Measurements from ENCODE around the gene XG. TPM values are rescaled to one million over a fixed set of nuclear protein-coding genes. Genes with fewer than 3 reads are reported as not detected.

Gene XG
- total and polyA plus RNA-seq, 2 of the 8 experiments (the other 6 are each of a cell fraction or from before 2014, with no cell fraction given), result 0.33 to 0.78 TPM

DNA sequence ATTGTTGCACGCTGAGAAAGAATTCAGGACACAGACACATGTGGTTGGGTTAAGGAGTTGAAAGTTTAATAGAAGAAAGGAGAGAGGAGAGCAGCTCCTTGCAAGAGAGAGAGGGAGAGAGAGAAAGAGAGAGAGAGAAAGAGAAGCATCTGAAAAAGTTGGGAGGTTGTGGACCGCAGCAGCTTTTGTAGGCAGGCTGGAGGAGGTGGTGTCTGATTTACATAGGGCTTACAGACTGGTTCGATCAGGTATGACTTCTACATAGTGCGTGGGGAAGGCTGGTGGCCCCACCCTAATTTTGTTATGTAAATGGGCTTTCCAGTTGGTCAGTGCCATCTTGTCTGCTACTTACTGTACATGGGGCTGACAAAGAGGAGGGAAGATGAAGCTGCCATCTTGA lies 49.4 kb downstream of the XG start:
- POLR2A ChIA-PET (ENCODE audit: partially characterized antibody), result interaction anchor here (0.8 to 2.9 kb wide), 3 partner anchors 8 to 11 kb away, joined by 3 to 10 read pairs (median 3); no protein-coding TSS in a partner anchor
- Histone ChIP-seq H2BK20ac (ENCODE audit: low read length) (no peak overlapping the region), H3K9ac (replicated peaks in 1 of 4; ENCODE audit: extremely low read depth in 1 of 4, low read depth in 3 of 4, low read length in 3 of 4) (peak overlapping the region in 3 of 4 experiments; percentile 20 to 77 (median 43); a peak in 5 of 7 replicates)

More for the DNA sequence above, 49.4 kb downstream of the XG start:
- H3K14ac ChIP-seq (ENCODE audit: insufficient read length), result no peak overlapping the region
- no peak for FAIRE-seq
- H3K18ac ChIP-seq (ENCODE audit: extremely low read depth, low read length), result peak overlapping the region; percentile 93
- H3K79me1 ChIP-seq (ENCODE audit: low read depth, low read length), result no peaks in the 10 kb centered on the region
- H4K91ac ChIP-seq (replicated peaks; ENCODE audit: insufficient read length, low read length), result peak overlapping the region; percentile 91
- peak overlapping the region; percentile 89 for H3K27ac ChIP-seq (ENCODE audit: low read depth, low read length)
- peak; percentile 77 for TF ChIP-seq TBP (IDR thresholded peaks at IDR 0.05; ENCODE audit: low read depth, low read length)
- no peak for TF ChIP-seq POU5F1 (IDR thresholded peaks at IDR 0.05; ENCODE audit: low read depth, low read length)
- TF ChIP-seq POLR2A (IDR thresholded peaks at IDR 0.05; ENCODE audit: control extremely low read depth in 1 of 2, low read depth in 2 of 2, low read length in 2 of 2), result peak; percentile 6 to 20; a peak in 1 of 3 replicates
- peak overlapping the region; percentile 1 to 57 (median 22); a peak in 6 of 8 replicates for H3K4me3 ChIP-seq (ENCODE audit: extremely low read depth in 1 of 4, insufficient read depth in 2 of 4, low read depth in 3 of 4, low read length in 4 of 4)
- no peaks in the 10 kb centered on the region for H3K23me2 ChIP-seq (ENCODE audit: low read depth, low read length)
- H3K27me3 ChIP-seq (replicated peaks in 1 of 4; ENCODE audit: control insufficient read depth in 3 of 4, extremely low read depth in 1 of 4, insufficient read depth in 3 of 4, low read length in 3 of 4), result no peaks in the 10 kb centered on the region
- peaks cover 0 to 13% (median 7%) of the 10 kb centered on the region in 4 experiments; a peak in 4 of 7 replicates for H3K4me1 ChIP-seq (replicated peaks in 1 of 4; ENCODE audit: control insufficient read depth in 3 of 4, insufficient read depth in 4 of 4, low read length in 3 of 4)
- H3K79me2 ChIP-seq (ENCODE audit: control insufficient read depth in 1 of 2, insufficient read depth in 2 of 2, low read length in 2 of 2), result no peaks in the 10 kb centered on the region
- no peaks in the 10 kb centered on the region for H3K36me3 ChIP-seq (ENCODE audit: control insufficient read depth in 2 of 4, insufficient read depth in 4 of 4, low read length in 3 of 4)
- peak overlapping the region; percentile 61 to 91 for H3K4me2 ChIP-seq (ENCODE audit: insufficient read depth in 1 of 2, low read depth in 2 of 2, low read length in 2 of 2)
- CTCF ChIA-PET (ENCODE audit: partially characterized antibody), result interaction anchor here (1.3 kb wide), 1 partner anchor 18 kb away, joined by 4 read pairs; no protein-coding TSS in a partner anchor
- H2BK12ac ChIP-seq (ENCODE audit: low read depth, low read length), result peak overlapping the region; percentile 92
- WGBS, 2 experiments (ENCODE audit: extremely low coverage in 1 of 2, insufficient coverage in 1 of 2, insufficient read length in 1 of 2, insufficient replicate concordance in 2 of 2, low coverage in 1 of 2, low lambda C conversion rate in 2 of 2, missing lambda C conversion rate in 1 of 2), result 39% methylated on average over 4 of the region's 4 CpGs; no CpG with 5 or more reads in 1 of the 2 experiments
- no peak overlapping the region for H3K23ac ChIP-seq (ENCODE audit: insufficient read length)
- H2BK120ac ChIP-seq (replicated peaks; ENCODE audit: low read depth, low read length), result peak overlapping the region; percentile 87
- 0 out of 2 replicates have a peak overlapping the region, but pooled peaks have one; percentile 75 for H2AK5ac ChIP-seq (ENCODE audit: low read depth, low read length)
- no peak overlapping the region for H3K56ac ChIP-seq (replicated peaks; ENCODE audit: insufficient read length, low read depth, low read length)
- DNase-seq (ENCODE audit: low read depth in 1 of 2, low spot score in 2 of 2), result no peak
- H4K5ac ChIP-seq (ENCODE audit: insufficient read length, low read depth, low read length), result peak overlapping the region; percentile 82
- H2BK5ac ChIP-seq (ENCODE audit: low read depth, low read length), result peak overlapping the region; percentile 77
- H3K9me3 ChIP-seq (ENCODE audit: insufficient read depth in 2 of 2, low read depth in 1 of 2, low read length in 1 of 2), result no peaks in the 10 kb centered on the region
- no peaks in the 10 kb centered on the region for H4K20me1 ChIP-seq (replicated peaks in 1 of 2; ENCODE audit: control insufficient read depth in 1 of 2, insufficient read depth in 2 of 2, low read length in 2 of 2)
- no peak overlapping the region for H2AFZ ChIP-seq (ENCODE audit: low read length)
- peak overlapping the region; percentile 85 for H3K4ac ChIP-seq (replicated peaks; ENCODE audit: insufficient read length, low read depth, low read length)
- H2BK15ac ChIP-seq (ENCODE audit: low read length), result no peak overlapping the region
- H4K8ac ChIP-seq (ENCODE audit: extremely low read depth, insufficient read depth, low read length), result no peak overlapping the region
